Cardiac muscle cell (in vitro differentiated cells and primary cell): ENCODE data around the gene MAPK1. TPM values are rescaled to one million over a fixed set of nuclear protein-coding genes. Genes with fewer than 3 reads are reported as not detected.

ENCODE experiments used
- DNase-seq, 2 donors: peaks; one replicate each; pipeline versions ENCODE4 v3.0.0 to v3.0.0-alpha.2; 2010 to 2017; ENCODE audit warnings: low read depth in 1 of 2, low spot score in 1 of 2
- H3K27ac ChIP-seq: fragments of 200-600 bp; sonication (generic); 2 replicates; pipeline ENCODE4 v1.5.1; 2016
- H3K27me3 ChIP-seq: fragments of 200-600 bp; sonication (generic); 2 replicates; pipeline ENCODE4 v1.6.0; 2016; ENCODE audit warnings: control low read depth
- H3K36me3 ChIP-seq: fragments of 200-600 bp; sonication (generic); 2 replicates; pipeline ENCODE4 v1.5.1; 2016; ENCODE audit warnings: control low read depth
- H3K4me1 ChIP-seq: fragments of 200-600 bp; sonication (generic); 2 replicates; pipeline ENCODE4 v1.8.1; 2017; ENCODE audit warnings: low read depth, mild to moderate bottlenecking, mixed run types
- H3K4me3 ChIP-seq: fragments of 200-600 bp; sonication (generic); 2 replicates; pipeline ENCODE4 v1.5.1; 2016; ENCODE audit warnings: mild to moderate bottlenecking
- H3K9me3 ChIP-seq: fragments of 200-600 bp; sonication (generic); 2 replicates; pipeline ENCODE4 v1.5.1; 2017; ENCODE audit warnings: low read depth, mild to moderate bottlenecking, control low read depth
- polyA plus RNA-seq: library from polyadenylated mRNA; unstranded; fragments of >200 nt; fragmentation: Nextera tagmentation; extraction: Ambion mirVana; gene quantifications from 2 replicates; pipeline ENCODE4 v1.2.1, GENCODE V29; 2016
- total RNA-seq: library from RNA; depleted of rRNA; stranded (reverse); fragments of >200 nt; gene quantifications from 2 replicates; pipeline ENCODE4 v1.2.3, GENCODE V29; 2016
- TF ChIP-seq, protein P1 (sequence below): IDR thresholded peaks from 2 replicates; pipeline ENCODE4 v1.5.1; 2012; ENCODE audit warnings: low read depth, mild to moderate bottlenecking, low read length

MAPK1 gene
- total and polyA plus RNA-seq, 2 experiments from 2014 or later = 32.7 to 72.1 TPM

DNA sequence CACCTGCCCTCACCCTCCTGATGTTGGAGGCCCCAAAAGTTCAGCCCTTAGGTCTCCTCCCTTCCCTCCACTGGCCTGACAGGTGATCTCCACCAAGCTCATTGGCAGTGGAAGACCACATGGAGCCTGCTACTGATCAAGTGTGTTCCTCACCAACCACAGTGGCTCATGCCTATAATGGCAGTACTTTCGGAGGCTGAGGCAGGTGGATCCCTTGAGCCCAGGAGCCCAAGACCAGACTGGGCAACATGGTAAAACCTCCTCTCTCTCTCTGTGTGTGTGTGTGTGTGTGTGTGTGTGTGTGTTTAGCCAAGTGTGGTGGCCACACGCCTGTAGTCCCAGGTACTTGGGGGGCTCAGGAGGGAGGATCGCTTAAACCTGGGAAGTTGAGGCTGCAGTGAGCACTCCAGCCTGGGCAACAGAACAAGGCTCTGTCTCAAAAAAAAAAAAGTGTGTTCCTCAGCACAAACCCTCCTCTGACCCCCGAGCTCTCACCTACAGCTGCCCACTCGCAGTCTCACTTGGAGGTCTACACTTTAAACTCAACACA lies 127.5 kb downstream of the MAPK1 start:
- H3K4me1 ChIP-seq = no peaks in the 10 kb centered on the region
- no peak overlapping the region for H3K4me3 ChIP-seq

DNA sequence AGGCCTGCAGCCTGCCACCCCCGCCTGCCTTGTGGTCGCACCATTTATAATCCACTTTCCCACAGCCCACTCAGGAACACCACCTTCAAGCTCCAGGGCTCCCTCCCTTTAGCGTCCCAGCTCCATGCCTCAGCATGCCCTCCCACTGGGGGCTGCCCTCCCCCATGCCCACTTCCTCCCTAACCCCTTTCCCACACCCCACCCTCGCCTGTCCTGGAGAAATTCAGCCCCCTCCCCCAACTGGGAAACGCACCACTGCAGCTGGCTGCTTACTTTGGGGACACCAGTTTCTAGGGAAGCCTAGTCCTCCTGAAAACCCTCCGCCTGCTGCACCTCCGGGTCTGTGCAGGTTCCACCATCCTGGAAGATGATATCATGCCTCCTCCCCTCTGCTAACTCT lies 128.5 kb downstream of the MAPK1 start:
- DNase-seq = no peak

More for the DNA sequence above, 127.5 kb downstream of the MAPK1 start:
- no peaks in the 10 kb centered on the region for H3K9me3 ChIP-seq
- H3K36me3 ChIP-seq = no peaks in the 10 kb centered on the region
- H3K27ac ChIP-seq = no peak overlapping the region
- TF ChIP-seq, protein P1, sequence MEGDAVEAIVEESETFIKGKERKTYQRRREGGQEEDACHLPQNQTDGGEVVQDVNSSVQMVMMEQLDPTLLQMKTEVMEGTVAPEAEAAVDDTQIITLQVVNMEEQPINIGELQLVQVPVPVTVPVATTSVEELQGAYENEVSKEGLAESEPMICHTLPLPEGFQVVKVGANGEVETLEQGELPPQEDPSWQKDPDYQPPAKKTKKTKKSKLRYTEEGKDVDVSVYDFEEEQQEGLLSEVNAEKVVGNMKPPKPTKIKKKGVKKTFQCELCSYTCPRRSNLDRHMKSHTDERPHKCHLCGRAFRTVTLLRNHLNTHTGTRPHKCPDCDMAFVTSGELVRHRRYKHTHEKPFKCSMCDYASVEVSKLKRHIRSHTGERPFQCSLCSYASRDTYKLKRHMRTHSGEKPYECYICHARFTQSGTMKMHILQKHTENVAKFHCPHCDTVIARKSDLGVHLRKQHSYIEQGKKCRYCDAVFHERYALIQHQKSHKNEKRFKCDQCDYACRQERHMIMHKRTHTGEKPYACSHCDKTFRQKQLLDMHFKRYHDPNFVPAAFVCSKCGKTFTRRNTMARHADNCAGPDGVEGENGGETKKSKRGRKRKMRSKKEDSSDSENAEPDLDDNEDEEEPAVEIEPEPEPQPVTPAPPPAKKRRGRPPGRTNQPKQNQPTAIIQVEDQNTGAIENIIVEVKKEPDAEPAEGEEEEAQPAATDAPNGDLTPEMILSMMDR = no peak
- H3K27me3 ChIP-seq = no peaks in the 10 kb centered on the region
- no peak for DNase-seq

DNA sequence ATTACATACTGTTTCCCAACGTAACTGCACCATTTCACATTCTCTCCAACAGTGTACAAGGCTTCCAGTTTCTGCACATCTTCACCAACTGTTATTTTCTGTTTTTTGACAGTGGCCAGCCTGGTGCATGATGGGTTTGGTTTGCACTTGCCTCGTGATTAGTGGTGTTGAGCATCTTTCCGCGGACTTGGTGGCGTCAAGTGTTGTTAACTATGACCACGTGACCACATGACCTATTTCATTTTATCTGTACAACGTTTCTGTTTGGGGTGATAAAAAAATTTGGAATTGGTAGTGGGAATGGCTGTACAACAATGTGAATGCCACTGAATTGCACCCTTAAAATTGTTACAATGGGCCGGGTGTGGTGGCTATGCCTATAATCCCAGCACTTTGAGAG lies 129.4 kb downstream of the MAPK1 start:
- H3K27me3 ChIP-seq = no peaks in the 10 kb centered on the region
- no peaks in the 10 kb centered on the region for H3K9me3 ChIP-seq
- H3K27ac ChIP-seq = no peak overlapping the region
- no peak for DNase-seq
- no peak overlapping the region for H3K4me3 ChIP-seq
- no peaks in the 10 kb centered on the region for H3K36me3 ChIP-seq
- H3K4me1 ChIP-seq = peaks cover 5% of the 10 kb centered on the region
- TF ChIP-seq, protein P1 = no peak

More for the DNA sequence above, 128.5 kb downstream of the MAPK1 start:
- H3K9me3 ChIP-seq = no peaks in the 10 kb centered on the region
- TF ChIP-seq, protein P1 = no peak
- no peak overlapping the region for H3K4me3 ChIP-seq
- no peak overlapping the region for H3K27ac ChIP-seq
- H3K36me3 ChIP-seq = no peaks in the 10 kb centered on the region
- H3K4me1 ChIP-seq = peaks cover 5% of the 10 kb centered on the region
- H3K27me3 ChIP-seq = no peaks in the 10 kb centered on the region

DNA sequence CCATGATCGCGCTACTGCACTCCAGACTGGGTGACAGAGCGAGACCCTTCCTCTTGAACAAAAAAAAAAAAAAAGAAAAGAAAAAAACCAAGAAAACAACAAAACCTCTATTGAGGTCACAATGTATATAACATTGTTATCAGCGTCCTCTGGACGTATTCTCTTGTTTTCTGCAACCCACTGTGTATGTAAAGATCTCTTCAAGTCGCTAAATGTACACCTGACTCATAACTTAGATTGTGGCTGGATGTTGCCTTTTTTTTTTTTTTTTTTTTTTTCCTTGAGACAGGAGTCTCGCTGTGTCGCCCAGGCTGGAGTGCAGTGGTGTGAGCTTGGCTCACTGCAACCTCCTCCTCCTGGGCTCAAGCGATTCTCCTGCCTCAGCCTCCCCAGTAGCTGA lies 130.5 kb downstream of the MAPK1 start:
- Histone ChIP-seq H3K4me1 (peaks cover 5% of the 10 kb centered on the region), H3K4me3 (no peak overlapping the region), H3K36me3 (no peaks in the 10 kb centered on the region), H3K9me3 (no peaks in the 10 kb centered on the region), H3K27ac (no peak overlapping the region), H3K27me3 (no peaks in the 10 kb centered on the region)
- TF ChIP-seq, protein P1 = no peak
- DNase-seq = no peak

DNA sequence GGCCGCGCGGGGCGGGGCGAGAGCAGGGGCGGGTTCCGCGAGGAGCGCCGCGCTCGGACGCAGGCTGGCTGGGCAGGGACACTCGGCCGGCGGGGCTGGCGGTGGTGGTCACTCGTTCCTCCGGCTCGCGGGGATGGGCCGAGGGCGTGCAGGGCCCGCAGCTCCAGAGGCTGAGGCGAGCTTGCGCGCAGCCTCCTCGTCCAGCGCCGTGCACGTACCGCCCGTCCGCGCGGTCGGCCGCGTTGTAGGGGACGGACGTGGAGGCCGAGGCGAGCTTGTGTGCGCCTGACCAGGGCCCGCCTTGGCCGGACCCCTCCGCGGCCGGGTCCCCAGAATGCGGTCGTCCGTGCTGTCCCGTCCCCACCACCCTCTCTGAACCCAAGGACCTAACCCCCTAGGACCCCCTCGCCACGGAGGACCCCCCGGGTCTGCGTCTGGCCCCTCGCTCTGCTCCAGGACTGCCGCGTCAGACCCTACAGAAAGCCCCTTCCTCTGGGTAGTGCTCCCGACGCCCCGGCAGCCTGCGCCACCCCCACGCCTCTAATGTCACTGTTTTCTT lies 131.3 kb downstream of the MAPK1 start:
- DNase-seq = no peak
- no peaks in the 10 kb centered on the region for H3K27me3 ChIP-seq
- H3K27ac ChIP-seq = no peak overlapping the region
- H3K36me3 ChIP-seq = no peaks in the 10 kb centered on the region
- H3K9me3 ChIP-seq = no peaks in the 10 kb centered on the region
- H3K4me1 ChIP-seq = peaks cover 5% of the 10 kb centered on the region
- H3K4me3 ChIP-seq = peak overlapping the region; percentile 37
- TF ChIP-seq, protein P1 = no peak
